Hepatocyte (in vitro differentiated cells): ENCODE data around the gene ZNF423.

ENCODE experiments used
- CTCF ChIP-seq: fragments of 200-600 bp; sonication (generic); IDR thresholded peaks from 2 replicates; pipeline ENCODE4 v1.5.1; 2016; ENCODE audit warnings: antibody characterized with exemption, mild to moderate bottlenecking; ENCODE audit not compliant: poor library complexity
- EZH2 ChIP-seq: fragments of 200-600 bp; sonication (generic); IDR thresholded peaks from 2 replicates; pipeline ENCODE4 v1.6.1; 2016; ENCODE audit warnings: antibody characterized with exemption, mild to moderate bottlenecking, borderline replicate concordance

GRCh38 chr16:49593424-49594040 is 262.4 kb downstream of the ZNF423 start:
- TF ChIP-seq CTCF: no peak
- no peak for TF ChIP-seq EZH2
